Stimulated activated CD4-positive, alpha-beta T cell treated with anti-CD3 and anti-CD28 coated beads, Interleukin-15, amount 100 ng/mL, for 48 hours (primary cell): ENCODE results near the gene DGCR6L.
"Not testable (repeated sequence)": the region's sequence is repeated elsewhere in the genome, so short reads cannot be mapped to it uniquely, and the experiment has no call there.

Experiments used
- DNase-seq, 2 donors: peaks; one replicate each; pipeline ENCODE4 v3.0.0-alpha.2; 2020; ENCODE audit warnings: low read depth in 2 of 2

Gene DGCR6L

GRCh38 chr22:20325996-20326395 is 6.1 kb upstream of the DGCR6L start:
- not testable (repeated sequence) for DNase-seq

- peak; percentile 48 to 49 for DNase-seq
Observed at GRCh38 chr22:20324139-20324516, 4.3 kb upstream of the DGCR6L start.

- not testable (repeated sequence) for DNase-seq
Observed at GRCh38 chr22:20321552-20322211, 1.8 kb upstream of the DGCR6L start.

DNA sequence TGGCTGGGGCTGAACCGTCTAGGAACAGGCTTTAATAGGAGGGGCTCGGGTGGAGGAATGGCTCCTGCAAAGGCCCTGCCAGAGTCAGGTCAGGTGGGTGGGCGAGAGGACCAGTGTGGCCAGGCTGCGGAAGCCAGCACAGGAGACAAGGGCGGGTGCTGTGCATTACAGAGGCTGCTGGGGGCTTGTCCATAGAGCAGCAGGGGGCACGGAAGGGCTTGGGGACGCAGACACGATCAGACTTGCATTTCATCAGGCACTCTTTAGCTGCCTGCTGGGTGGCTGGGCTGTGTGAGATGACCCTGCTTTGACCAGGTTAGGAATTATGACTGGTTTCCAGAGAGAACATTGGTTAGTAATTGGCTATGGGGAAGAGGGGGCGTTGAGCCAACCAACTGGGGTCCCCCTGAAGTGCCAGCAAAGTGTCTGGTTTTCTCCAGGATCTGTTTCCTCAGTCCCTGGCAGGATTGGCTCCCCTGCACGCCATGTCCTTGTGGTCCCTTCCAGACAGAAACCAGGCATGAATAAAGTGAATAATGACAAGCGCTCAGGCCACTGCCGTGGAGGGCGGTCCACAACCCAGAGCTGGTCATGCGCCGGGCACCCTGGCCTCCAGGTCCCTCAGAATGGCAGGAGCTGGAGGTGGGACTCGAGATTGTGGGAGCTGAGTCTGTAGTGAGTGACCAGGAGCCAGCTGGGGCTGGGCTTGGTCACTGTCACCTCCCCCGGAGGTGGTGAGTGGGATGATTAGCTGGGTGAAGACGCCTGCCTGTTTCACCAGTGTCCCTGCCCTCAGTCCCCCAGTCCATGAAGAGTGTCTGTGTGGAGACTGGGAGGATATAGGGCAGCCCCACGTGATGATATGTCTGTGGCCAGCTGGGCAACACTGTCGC is 1.0 kb upstream of the DGCR6L start:
- DNase-seq: not testable (repeated sequence)

GRCh38 chr22:20319041-20319744 is 667 bp downstream of the DGCR6L start:
- no peak for DNase-seq

GRCh38 chr22:20318043-20318688 is 1.7 kb downstream of the DGCR6L start:
- not testable (repeated sequence) for DNase-seq

GRCh38 chr22:20317402-20318042 is 2.3 kb downstream of the DGCR6L start:
- not testable (repeated sequence) for DNase-seq

- DNase-seq: no peak
Observed at GRCh38 chr22:20316844-20317401, 2.9 kb downstream of the DGCR6L start.

DNA sequence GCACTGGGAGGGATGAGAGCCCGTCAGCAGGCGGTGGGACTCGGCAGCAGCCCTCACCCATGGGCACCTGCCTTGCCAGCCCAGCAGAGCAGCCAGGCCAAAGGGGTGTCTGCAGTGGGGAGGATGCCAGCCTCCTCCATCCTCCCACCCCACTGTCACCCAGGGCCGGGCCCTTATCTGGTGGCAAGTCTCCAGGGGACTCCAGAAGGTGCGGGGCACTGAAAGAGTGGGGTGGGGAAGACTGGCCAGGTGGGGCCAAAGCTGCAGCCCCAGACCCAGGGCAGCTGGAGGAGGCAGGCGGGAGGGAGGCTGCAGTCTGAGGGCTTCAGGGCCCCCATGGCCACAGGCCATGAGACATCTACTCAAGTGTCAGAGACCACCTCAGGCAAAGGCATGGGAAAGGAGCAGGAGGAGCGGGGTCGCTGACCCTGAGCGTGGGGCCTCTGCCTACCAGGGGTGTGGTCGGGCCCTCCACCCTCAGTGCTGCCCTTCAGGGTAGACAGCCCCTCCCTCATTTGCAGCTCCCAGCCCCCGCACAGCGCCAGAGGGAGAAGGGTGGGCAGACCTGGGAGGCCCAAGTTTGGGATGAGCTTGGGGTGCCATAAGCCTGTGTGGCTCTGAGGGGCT is 3.5 kb downstream of the DGCR6L start:
- DNase-seq: no peak

DNA sequence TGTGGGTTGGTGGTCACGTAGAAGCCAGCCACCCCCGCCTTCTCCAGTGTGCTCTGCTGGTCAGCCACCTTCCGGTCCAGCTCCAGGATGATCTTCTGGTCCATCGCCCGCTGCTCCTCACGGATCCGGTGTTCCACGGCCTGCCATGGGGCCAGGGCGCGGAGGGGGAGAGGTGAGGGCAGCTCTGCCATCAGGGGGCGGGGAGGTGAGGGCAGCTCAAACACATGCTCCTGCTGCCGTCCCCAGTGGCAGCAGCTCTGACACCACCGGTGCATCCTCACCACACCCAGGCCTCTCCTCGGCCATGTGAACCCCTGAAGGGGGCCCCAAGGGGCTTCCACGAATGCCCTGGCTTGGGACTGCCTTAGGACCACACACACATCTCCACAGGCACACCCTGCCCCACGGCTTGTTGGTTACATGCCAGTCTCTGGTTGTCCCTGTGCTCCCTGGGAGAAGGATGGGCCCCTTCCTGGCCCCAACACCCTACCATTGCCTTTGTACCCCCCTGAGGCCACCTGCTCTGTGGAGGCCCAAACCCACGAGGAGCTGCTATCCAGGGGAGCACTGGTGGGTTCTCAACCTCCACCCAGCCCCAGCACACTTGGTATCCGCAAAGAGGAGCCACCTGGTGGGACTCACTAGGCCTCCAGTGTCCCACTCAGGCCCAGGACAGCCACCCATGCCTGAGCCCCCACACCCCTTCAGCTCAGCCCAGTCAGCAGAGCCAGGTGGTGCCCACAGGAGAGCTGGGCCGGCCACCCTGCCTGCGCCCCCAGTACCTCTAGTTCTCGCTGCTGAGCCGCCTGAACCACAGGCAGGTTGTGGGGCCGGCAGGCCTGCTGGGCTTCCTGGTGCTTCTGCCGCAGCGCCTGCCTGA is 4.3 kb downstream of the DGCR6L start:
- no peak for DNase-seq

DNA sequence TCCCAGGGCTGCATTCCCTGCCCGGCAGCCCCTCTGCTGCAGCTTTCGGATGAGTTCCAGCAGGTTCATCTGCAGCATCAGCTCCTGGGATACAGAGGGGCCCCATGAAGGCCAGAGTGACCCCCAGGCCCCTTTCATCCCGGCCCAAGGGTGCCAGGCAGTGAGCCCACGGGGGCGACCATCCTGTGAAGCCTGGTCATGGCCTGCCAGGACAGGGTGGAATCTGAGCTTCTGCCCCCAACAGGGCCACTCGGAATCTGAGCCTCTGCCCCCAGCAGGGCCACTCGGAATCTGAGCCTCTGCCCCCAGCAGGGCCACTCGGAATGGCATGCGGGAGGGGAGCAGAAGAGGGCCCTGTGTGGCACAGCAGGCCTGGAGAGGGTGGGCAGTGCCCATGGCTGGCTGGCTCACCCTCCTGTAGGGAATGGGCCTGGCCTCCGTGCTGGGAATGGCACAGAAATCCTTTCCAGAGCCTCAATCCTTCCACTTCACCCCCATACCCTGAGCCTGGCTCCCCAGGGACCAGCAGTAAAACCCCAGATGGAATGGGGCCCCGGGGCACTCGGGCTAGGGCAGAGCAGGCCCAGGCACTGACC is 5.0 kb downstream of the DGCR6L start:
- DNase-seq: not testable (repeated sequence)

DNA sequence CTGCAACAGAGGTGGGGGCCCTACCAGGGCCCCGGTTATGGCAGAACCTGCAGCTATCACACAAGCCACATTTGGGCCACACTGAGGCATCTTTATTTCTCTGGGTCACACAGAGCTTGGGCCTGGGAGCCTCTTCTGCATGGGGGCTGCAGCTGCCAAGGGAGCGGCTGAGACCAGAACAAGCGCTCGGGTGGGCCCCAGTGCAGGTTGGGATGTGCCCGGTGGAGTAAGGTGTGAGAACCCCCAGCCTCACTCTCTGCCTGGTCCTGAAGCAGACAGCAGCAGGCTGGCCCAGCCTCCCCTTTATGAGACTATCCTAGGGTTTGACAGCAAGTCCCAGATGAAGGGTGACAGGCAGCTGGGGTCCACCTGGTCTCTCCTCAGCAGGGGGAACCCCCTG is 5.7 kb downstream of the DGCR6L start:
- DNase-seq: not testable (repeated sequence)

- DNase-seq: not testable (repeated sequence)
Observed at GRCh38 chr22:20313306-20314077, 6.4 kb downstream of the DGCR6L start.

GRCh38 chr22:20312396-20313191 is 7.3 kb downstream of the DGCR6L start:
- DNase-seq: no peak

GRCh38 chr22:20311249-20312062 is 8.4 kb downstream of the DGCR6L start:
- DNase-seq: not testable (repeated sequence)

- DNase-seq: not testable (repeated sequence)
Observed at GRCh38 chr22:20310773-20311172, 9.1 kb downstream of the DGCR6L start.

- not testable (repeated sequence) for DNase-seq
Observed at GRCh38 chr22:20310180-20310579, 9.7 kb downstream of the DGCR6L start.
